Naive thymus-derived CD4-positive, alpha-beta T cell (primary cell): Measurements from ENCODE around the gene ACOT6. TPM values are rescaled to one million over a fixed set of nuclear protein-coding genes. Genes with fewer than 3 reads are reported as not detected.
"Not testable (repeated sequence)": the region's sequence is repeated elsewhere in the genome, so short reads cannot be mapped to it uniquely, and the experiment has no call there.

Experiments used
- ATAC-seq: fragments of 150-1000 bp; cut with Tn5 transposase; 2 replicates; pipeline ENCODE4 v1.10.0; 2021; ENCODE audit warnings: mild to moderate bottlenecking, moderate library complexity
- CTCF ChIA-PET: fragments of 350-600 bp; sonication (Branson Sonifier 250); formaldehyde crosslinking; loops from one replicate; lab custom pipeline; 2021; ENCODE audit warnings: antibody characterized with exemption; lab: Charles Lee
- POLR2A ChIA-PET: fragments of 350-600 bp; sonication (Branson Sonifier 250); formaldehyde crosslinking; loops from one replicate; lab custom pipeline; 2021; ENCODE audit warnings: antibody characterized with exemption, inconsistent platforms; lab: Charles Lee
- DNase-seq, 9 donors: peaks; one replicate each; pipeline versions ENCODE4 v3.0.0 to v3.0.0-alpha.2; 2020 to 2022; ENCODE audit warnings: mixed read lengths in 1 of 9
- H3K27ac ChIP-seq: one replicate; pipeline ENCODE4 v1.7.0; 2013; ENCODE audit warnings: mild to moderate bottlenecking, low read depth, low read length, moderate library complexity
- H3K27me3 ChIP-seq, 2 donors: one replicate each; pipeline ENCODE4 v1.7.0; 2013; ENCODE audit warnings: low read length in 2 of 2, mild to moderate bottlenecking in 2 of 2, moderate library complexity in 2 of 2; ENCODE audit not compliant: control insufficient read depth in 2 of 2, insufficient read depth in 2 of 2
- H3K36me3 ChIP-seq, 3 experiments: 1 replicate in 2 of 3; 2 replicates in 1 of 3; pipeline ENCODE4 v1.7.0; 2013; ENCODE audit warnings: low read length in 3 of 3, mild to moderate bottlenecking in 3 of 3, moderate library complexity in 1 of 3; ENCODE audit not compliant: insufficient read depth in 3 of 3, control insufficient read depth in 2 of 3
- H3K4me1 ChIP-seq, 2 donors: one replicate each; pipeline ENCODE4 v1.7.0; 2013; ENCODE audit warnings: low read length in 2 of 2, mild to moderate bottlenecking in 2 of 2, moderate library complexity in 1 of 2; ENCODE audit not compliant: control insufficient read depth in 2 of 2, insufficient read depth in 2 of 2
- H3K4me3 ChIP-seq: 2 replicates; pipeline ENCODE4 v1.7.0; 2013; ENCODE audit warnings: mild to moderate bottlenecking, low read length
- H3K9me3 ChIP-seq, 3 experiments: 1 replicate in 2 of 3; 2 replicates in 1 of 3; pipeline ENCODE4 v1.7.0; 2013; ENCODE audit warnings: low read length in 3 of 3; ENCODE audit not compliant: control insufficient read depth in 2 of 3
- H3K27ac Mint-ChIP-seq, 9 donors: one replicate each; pipeline ENCODE4 v1.8.0; 2020 to 2022; ENCODE audit warnings: mixed read lengths in 9 of 9, mild to moderate bottlenecking in 8 of 9, moderate library complexity in 5 of 9, inconsistent platforms in 2 of 9
- H3K27me3 Mint-ChIP-seq, 5 donors: one replicate each; pipeline ENCODE4 v1.8.0; 2021 to 2022; ENCODE audit warnings: mixed read lengths in 5 of 5, mild to moderate bottlenecking in 1 of 5
- H3K36me3 Mint-ChIP-seq, 5 donors: one replicate each; pipeline ENCODE4 v1.8.0; 2020 to 2022; ENCODE audit warnings: mixed read lengths in 5 of 5, mild to moderate bottlenecking in 3 of 5, inconsistent platforms in 1 of 5
- H3K4me1 Mint-ChIP-seq, 7 donors: one replicate each; pipeline ENCODE4 v1.8.0; 2020 to 2022; ENCODE audit warnings: mixed read lengths in 7 of 7, mild to moderate bottlenecking in 3 of 7, inconsistent platforms in 1 of 7
- H3K4me3 Mint-ChIP-seq, 10 donors: one replicate each; pipeline ENCODE4 v1.8.0; 2020 to 2022; ENCODE audit warnings: mild to moderate bottlenecking in 10 of 10, mixed read lengths in 10 of 10, moderate library complexity in 6 of 10, inconsistent platforms in 2 of 10
- H3K9me3 Mint-ChIP-seq, 11 donors: one replicate each; pipeline ENCODE4 v1.8.0; 2020 to 2022; ENCODE audit warnings: mixed read lengths in 11 of 11, mild to moderate bottlenecking in 4 of 11, inconsistent platforms in 1 of 11, moderate library complexity in 1 of 11
- intact Hi-C, 2 donors: fragments of 100-400 bp; cut with micrococcal nuclease; formaldehyde crosslinking; loops; one replicate each; pipeline ENCODE4 v1.15.1; 2023
- polyA plus RNA-seq, 2 donors: library from polyadenylated mRNA; unstranded; fragments of 300-500 nt; fragmentation: Illumina TruSeq; gene quantifications; one replicate each; pipeline ENCODE4 v1.2.3, GENCODE V29; 2021
- total RNA-seq, 6 experiments: library from RNA in 5 of 6; stranded (reverse) in 5 of 6; gene quantifications; 1 replicate in 5 of 6; 2 replicates in 1 of 6; pipeline ENCODE4 v1.2.3 and lab custom pipeline; 2021 to 2026

Gene ACOT6
- total and polyA plus RNA-seq, 7 experiments from 2014 or later = 0.27 TPM; not detected in 6

GRCh38 chr14:73589116-73589515, 23.2 kb upstream of the ACOT6 start:
- Mint-ChIP-seq H3K36me3 (no peaks in the 10 kb centered on the region), H3K9me3 (no peaks in the 10 kb centered on the region), H3K4me1 (peaks cover 0 to 19% (median 5%) of the 10 kb centered on the region in 7 donors), H3K4me3 (no peak overlapping the region), H3K27ac (peak overlapping the region in 1 of 9 donors; percentile 26), H3K27me3 (peaks cover 0 to 10% (median 0%) of the 10 kb centered on the region in 5 donors)
- Histone ChIP-seq H3K9me3 (no peaks in the 10 kb centered on the region), H3K27ac (no peak overlapping the region), H3K27me3 (no peaks in the 10 kb centered on the region), H3K4me1 (no peaks in the 10 kb centered on the region), H3K36me3 (no peaks in the 10 kb centered on the region), H3K4me3 (no peak overlapping the region)
- CTCF ChIA-PET = no interaction called here
- DNase-seq (no peak), ATAC-seq (no peak)
- intact Hi-C loops = no loop called here
- POLR2A ChIA-PET = interaction anchor here (1.2 to 1.5 kb wide), 2 partner anchors 56 to 98 kb away, joined by 3 to 4 read pairs; partner anchors contain the start of genes DNAL1 and RIOX1

GRCh38 chr14:73590673-73591004, 21.7 kb upstream of the ACOT6 start:
- H3K27me3 ChIP-seq, H3K36me3 ChIP-seq, H3K4me3 ChIP-seq, H3K27ac ChIP-seq, H3K4me1 ChIP-seq, intact Hi-C loops, H3K9me3 Mint-ChIP-seq, ATAC-seq, H3K9me3 ChIP-seq, DNase-seq, H3K36me3 Mint-ChIP-seq: not testable (repeated sequence)
- POLR2A ChIA-PET = interaction anchor here (0.7 to 1.5 kb wide), 4 partner anchors 22 to 92 kb away, joined by 3 to 7 read pairs (median 3); partner anchors contain the start of gene ACOT6
- peaks cover 0 to 10% (median 0%) of the 10 kb centered on the region in 5 donors for H3K27me3 Mint-ChIP-seq
- H3K4me3 Mint-ChIP-seq = peak overlapping the region in 8 of 10 donors; percentile 37 to 87 (median 76)
- H3K4me1 Mint-ChIP-seq = peaks cover 0 to 19% (median 5%) of the 10 kb centered on the region in 7 donors
- H3K27ac Mint-ChIP-seq = peak overlapping the region in 1 of 9 donors; percentile 34
- CTCF ChIA-PET = interaction anchor here (1.3 kb wide), 1 partner anchor 82 kb away, joined by 3 read pairs; no protein-coding TSS in a partner anchor

DNA sequence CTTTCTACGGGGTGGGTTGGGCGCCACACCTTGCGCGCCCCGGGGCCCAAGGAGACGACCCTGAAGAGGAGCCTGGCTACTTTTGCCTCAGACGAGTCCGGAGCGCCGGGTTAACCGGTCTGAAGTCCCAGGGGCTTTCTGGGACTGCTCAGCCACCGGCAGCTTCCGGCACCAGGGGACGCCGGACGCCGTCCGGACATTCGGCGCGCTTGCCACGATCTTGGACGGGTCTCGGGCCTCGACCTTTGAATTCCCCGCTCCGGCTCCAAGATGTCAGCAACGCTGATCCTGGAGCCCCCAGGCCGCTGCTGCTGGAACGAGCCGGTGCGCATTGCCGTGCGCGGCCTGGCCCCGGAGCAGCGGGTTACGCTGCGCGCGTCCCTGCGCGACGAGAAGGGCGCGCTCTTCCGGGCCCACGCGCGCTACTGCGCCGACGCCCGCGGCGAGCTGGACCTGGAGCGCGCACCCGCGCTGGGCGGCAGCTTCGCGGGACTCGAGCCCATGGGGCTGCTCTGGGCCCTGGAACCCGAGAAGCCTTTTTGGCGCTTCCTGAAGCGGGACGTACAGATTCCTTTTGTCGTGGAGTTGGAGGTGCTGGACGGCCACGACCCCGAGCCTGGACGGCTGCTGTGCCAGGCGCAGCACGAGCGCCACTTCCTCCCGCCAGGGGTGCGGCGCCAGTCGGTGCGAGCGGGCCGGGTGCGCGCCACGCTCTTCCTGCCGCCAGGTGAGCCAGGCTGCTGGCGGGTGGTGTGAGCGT, 20.4 kb upstream of the ACOT6 start, which contains the start of gene ACOT4:
TSS of gene ACOT4 (plus strand) at position 184 of the 760 bp plus-strand sequence. CDS start at position 271, 87 bp downstream.
- Histone ChIP-seq H3K4me1 (no peaks in the 10 kb centered on the region), H3K27me3 (no peaks in the 10 kb centered on the region), H3K27ac (peak within 1 kb of the TSS; percentile 63), H3K36me3 (no peaks in the 10 kb centered on the region), H3K4me3 (peak within 1 kb of the TSS; percentile 74), H3K9me3 (no peaks in the 10 kb centered on the region)
- Mint-ChIP-seq H3K9me3 (no peaks in the 10 kb centered on the region), H3K27ac (peak within 1 kb of the TSS in 8 of 9 donors; percentile 29 to 89 (median 70)), H3K27me3 (peaks cover 0 to 10% (median 0%) of the 10 kb centered on the region in 5 donors), H3K36me3 (peaks cover 0 to 3% (median 0%) of the 10 kb centered on the region in 5 donors), H3K4me1 (peaks cover 0 to 19% (median 5%) of the 10 kb centered on the region in 7 donors), H3K4me3 (peak within 1 kb of the TSS; percentile 61 to 87 (median 79))
- DNase-seq = peak; percentile 43 to 77 (median 73)
- ChIA-PET CTCF (no interaction called here), POLR2A (interaction anchor here (0.9 to 3.2 kb wide), 7 partner anchors 15 to 101 kb away, joined by 3 to 22 read pairs (median 5); partner anchors contain the start of genes ACOT2, ACOT6, DNAL1 and RIOX1)
- ATAC-seq = peak; percentile 93
- intact Hi-C loops = loop anchor here (1.0 to 2.0 kb wide), 5 partner anchors 20 to 534 kb away; partner anchors contain the start of genes ACOT6 (in 2 of the 2), ACOT2 (in 1 of the 2) and RBM25 (in 1 of the 2)

DNA sequence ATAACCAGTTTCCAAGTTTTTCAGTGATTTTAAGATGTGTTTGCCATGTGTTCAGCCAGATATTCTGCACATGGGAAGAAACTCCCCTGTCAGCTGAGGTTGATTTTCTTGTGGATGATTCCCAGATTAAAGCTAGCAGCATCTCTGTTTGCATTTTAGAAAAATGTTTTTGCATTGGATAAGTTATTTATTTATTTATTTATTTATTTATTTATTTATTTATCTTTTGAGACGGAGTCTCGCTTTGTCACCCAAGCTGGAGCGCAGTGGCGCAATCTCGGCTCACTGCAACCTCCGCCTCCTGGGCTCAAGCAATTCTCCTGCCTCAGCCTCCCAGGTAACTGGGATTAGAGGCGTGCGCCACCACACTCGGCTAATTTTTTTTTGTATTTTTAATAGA, 17.8 kb upstream of the ACOT6 start:
- Mint-ChIP-seq H3K4me3 (no peak overlapping the region), H3K27me3 (peaks cover 0 to 10% (median 0%) of the 10 kb centered on the region in 5 donors), H3K9me3 (no peaks in the 10 kb centered on the region), H3K4me1 (peaks cover 0 to 19% (median 5%) of the 10 kb centered on the region in 7 donors), H3K36me3 (peaks cover 0 to 3% (median 0%) of the 10 kb centered on the region in 5 donors), H3K27ac (peak overlapping the region in 1 of 9 donors; percentile 67)
- POLR2A ChIA-PET = no interaction called here
- no peaks in the 10 kb centered on the region for H3K9me3 ChIP-seq
- no peak overlapping the region for H3K4me3 ChIP-seq
- H3K27me3 ChIP-seq = no peaks in the 10 kb centered on the region
- CTCF ChIA-PET = no interaction called here
- intact Hi-C loops = no loop called here
- H3K36me3 ChIP-seq = no peaks in the 10 kb centered on the region
- no peak for DNase-seq
- no peak overlapping the region for H3K27ac ChIP-seq
- no peaks in the 10 kb centered on the region for H3K4me1 ChIP-seq
- ATAC-seq = no peak

GRCh38 chr14:73599499-73599898, 12.8 kb upstream of the ACOT6 start:
- H3K4me1 ChIP-seq = no peaks in the 10 kb centered on the region
- Mint-ChIP-seq H3K4me1 (no peaks in the 10 kb centered on the region), H3K36me3 (peaks cover 0 to 3% (median 0%) of the 10 kb centered on the region in 5 donors), H3K27ac (no peak overlapping the region), H3K27me3 (peaks cover 0 to 9% (median 0%) of the 10 kb centered on the region in 5 donors), H3K4me3 (no peak overlapping the region), H3K9me3 (no peaks in the 10 kb centered on the region)
- ATAC-seq (no peak), DNase-seq (no peak)
- intact Hi-C loops = no loop called here
- no peak overlapping the region for H3K4me3 ChIP-seq
- ChIA-PET CTCF (no interaction called here), POLR2A (interaction anchor here (1.0 kb wide), 1 partner anchor 13 kb away, joined by 3 read pairs; the partner anchor contains the start of gene ACOT6)
- H3K9me3 ChIP-seq = no peaks in the 10 kb centered on the region
- H3K27ac ChIP-seq = no peak overlapping the region
- H3K27me3 ChIP-seq = no peaks in the 10 kb centered on the region
- no peaks in the 10 kb centered on the region for H3K36me3 ChIP-seq

GRCh38 chr14:73602994-73603393, 9.3 kb upstream of the ACOT6 start:
- no peak for ATAC-seq
- ChIA-PET POLR2A (no interaction called here), CTCF (no interaction called here)

More at GRCh38 chr14:73602994-73603393, 9.3 kb upstream of the ACOT6 start:
- Histone ChIP-seq H3K4me3 (no peak overlapping the region), H3K36me3 (no peaks in the 10 kb centered on the region), H3K4me1 (no peaks in the 10 kb centered on the region), H3K9me3 (no peaks in the 10 kb centered on the region), H3K27me3 (no peaks in the 10 kb centered on the region), H3K27ac (no peak overlapping the region)
- Mint-ChIP-seq H3K27me3 (peaks cover 0 to 16% (median 0%) of the 10 kb centered on the region in 5 donors), H3K4me1 (no peaks in the 10 kb centered on the region), H3K36me3 (no peaks in the 10 kb centered on the region), H3K27ac (no peak overlapping the region), H3K4me3 (no peak overlapping the region), H3K9me3 (no peaks in the 10 kb centered on the region)
- intact Hi-C loops = no loop called here
- DNase-seq = no peak
